Measurements from ENCODE around the gene DNAH3.
"Not testable (repeated sequence)": the region's sequence is repeated elsewhere in the genome, so short reads cannot be mapped to it uniquely, and the experiment has no call there.

Gene DNAH3

DNA sequence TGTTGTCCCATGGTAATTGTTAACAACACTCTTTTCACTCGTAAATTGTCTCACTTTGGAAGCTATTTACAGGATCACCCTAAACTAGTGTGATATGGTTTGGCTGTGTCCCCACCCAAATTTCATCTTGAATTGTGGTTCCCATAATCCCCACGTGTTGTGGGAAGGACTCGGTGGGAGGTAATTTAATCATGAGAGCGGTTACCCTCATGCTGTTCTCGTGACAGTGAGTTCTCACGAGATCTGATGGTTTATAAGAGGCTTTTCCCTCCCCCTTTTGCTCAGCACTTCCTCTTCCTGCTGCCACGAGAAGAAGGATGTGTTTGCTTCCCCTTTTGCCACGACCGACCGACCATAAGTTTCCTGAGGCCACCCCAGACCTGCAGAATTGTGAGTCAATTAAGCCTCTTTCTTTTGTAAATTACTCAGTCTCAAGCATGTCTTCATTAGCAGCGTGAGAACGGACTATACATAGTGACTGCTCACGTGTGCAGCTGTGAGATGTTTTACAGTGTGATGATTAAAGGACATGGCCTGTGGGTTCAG, 34.4 kb downstream of the DNAH3 start:
- no peak for DNase-seq

DNA sequence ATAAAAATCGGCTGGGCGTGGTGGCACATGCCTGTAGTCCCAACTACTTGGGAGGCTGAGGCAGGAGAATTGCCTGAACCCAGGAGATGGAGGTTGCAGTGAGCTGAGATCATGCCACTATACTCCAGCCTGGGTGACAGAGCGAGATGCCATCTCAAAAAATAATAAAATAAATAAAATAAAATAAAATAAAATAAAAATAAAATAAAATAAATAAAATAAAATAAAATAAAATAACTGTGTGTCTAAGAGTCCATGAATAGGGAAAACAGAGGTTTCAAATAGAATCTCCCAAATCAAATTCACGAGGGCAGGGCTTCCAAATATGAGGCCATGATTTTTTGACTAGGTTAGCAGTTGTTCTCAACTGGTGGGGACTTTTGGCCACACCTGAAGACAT, 35.1 kb downstream of the DNAH3 start:
- DNase-seq = not testable (repeated sequence)

DNA sequence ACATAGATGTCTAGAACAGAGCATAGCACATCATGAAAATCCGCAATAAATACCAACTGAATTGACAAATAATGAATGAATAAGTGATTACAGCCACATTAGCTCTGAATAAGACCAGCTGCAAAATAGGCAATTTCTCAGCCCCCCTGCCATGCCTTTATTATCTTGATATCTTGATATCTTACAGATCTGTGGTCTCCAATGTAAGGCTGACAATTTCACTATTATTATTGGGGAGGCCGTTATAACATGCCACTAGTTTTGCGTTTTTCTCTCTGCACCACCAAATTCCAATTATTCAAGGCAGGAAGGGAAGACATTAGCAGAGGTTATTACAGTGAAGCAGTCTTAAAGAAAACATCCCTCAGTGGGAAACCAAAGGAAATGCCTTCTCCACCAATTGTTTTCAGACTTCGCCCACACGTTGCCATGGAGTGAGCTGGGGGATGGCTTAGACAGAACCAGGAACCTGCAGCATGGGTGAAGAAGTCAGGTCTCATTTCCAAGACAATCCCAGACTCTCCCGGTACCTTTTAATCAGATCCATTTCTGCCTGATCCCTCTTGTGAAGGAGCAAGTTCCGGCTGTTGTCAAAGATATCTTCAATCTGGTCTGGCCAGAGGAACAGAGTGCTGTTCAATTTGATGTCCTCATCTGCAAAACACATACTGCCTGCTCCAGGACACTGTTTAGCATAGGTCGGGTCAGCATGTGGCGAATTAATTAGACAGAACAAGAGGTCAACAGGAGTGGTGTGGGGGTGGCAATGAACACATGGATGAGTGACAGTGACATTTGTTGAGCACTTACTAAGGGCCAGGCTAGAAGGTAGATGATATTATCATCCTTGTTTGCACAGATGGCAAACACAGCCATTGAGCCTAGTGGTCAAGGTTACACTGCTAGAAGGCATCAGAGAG, 46.4 kb downstream of the DNAH3 start:
- no peak for DNase-seq

DNA sequence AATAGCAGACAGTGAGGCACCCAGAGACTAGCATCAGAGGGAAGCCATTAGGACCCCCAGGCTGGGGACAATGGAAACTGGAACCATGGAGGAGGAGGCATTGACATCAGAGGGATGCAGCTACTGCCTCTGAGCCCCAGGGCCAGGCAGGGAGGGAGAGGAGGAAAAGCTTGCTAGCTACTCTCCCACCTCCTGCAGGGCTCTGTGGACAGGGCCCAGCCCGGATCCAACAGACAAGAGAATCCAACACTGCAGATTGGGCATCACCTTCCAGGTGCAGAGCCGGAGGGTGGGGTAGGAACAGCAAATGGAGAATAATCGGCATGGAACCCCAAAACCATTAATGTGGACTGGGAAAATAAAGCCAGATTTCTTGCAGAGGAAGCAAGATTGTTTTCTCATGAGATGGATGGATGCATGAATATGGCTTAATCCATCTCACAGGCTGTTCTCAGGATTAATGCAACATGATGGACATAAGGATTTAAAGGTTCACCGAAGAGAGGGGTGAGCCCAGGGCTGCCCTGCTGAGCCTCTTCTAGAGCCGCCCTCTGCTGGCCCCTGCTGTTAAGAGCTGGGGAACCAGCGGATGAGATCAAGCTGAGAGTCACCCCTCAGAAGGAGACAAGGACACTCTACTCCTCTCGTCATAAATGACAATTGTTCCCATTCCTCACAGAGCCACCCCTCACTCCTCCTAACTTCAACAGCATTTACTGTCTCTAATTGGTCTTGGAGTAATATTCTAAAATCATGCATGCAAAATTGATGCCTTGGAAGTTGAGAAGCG, 48.8 kb downstream of the DNAH3 start:
- DNase-seq = peak; percentile 2

DNA sequence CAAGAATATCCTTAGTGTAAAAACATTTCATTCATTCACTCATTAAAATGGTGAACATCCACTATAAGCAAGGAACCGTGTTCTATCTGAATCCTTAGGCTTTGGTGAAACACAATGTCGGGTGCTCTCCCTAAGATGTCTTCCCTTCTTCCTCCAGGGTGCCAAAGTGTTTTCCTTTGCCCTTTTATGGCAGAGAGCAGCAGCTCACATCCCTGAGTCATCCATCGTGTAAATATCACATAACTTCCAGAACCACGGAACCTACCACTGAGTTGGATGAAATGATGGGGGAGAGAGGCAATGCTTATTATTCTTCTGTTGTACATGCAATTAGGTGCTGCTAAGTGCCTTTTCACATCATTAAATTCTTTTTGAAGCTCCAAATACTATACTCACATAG, 50.2 kb downstream of the DNAH3 start:
- no peak for DNase-seq

DNA sequence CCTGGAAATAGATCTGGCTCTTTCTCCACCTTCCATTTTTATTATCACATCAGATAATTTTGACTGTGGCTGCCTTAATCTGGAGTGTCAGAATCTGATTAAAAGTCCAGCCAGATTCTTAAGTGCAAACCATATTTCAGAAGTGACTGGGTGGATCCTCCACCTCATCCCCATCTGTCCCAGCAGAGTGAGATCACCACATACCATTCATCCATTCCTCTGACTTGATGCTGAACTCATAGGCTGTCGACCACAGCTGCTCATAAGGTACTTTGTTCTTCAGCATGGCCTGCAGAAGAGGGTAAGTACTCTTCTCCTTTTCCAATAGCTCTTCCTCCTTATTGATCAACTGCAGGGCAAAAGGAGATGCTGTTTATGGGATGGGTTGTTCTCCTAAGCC, 53.5 kb downstream of the DNAH3 start:
- DNase-seq = no peak

DNA sequence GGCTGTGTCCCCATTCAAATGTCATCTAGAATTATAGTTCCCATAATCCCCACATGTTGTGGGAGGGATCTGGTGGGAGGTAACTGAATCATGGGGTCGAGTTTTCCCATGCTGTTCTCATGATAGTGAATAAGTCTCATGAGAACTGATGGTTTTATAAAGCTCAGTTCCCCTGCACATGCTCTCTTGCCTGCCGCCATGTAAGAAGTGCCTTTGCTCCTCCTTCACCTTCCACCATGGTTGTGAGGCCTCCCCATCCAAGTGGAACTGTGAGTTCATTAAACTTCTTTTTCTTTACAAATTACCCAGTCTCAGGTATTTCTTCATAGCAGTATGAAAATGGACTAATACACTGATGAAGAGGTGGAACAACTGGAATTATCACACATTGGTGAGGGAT, 55.9 kb downstream of the DNAH3 start:
- DNase-seq = not testable (repeated sequence)

DNA sequence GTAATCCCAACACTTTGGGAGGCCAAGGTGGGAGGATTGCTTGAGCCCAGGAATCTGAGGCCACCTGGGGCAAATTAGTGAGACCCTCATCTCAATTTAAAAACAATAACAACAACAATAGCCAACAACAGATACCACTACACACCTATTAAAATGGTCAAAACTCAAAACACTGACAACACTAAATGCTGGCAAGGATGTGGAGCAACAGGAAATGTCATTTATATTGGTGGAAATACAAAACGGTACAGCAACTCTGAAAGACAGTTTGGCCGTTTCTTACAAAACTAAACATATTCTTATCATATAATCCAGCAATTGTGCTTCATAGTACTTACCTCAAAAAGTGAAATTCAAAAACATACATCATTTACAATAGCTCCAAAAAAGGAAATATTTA, 57.7 kb downstream of the DNAH3 start:
- DNase-seq = no peak

DNA sequence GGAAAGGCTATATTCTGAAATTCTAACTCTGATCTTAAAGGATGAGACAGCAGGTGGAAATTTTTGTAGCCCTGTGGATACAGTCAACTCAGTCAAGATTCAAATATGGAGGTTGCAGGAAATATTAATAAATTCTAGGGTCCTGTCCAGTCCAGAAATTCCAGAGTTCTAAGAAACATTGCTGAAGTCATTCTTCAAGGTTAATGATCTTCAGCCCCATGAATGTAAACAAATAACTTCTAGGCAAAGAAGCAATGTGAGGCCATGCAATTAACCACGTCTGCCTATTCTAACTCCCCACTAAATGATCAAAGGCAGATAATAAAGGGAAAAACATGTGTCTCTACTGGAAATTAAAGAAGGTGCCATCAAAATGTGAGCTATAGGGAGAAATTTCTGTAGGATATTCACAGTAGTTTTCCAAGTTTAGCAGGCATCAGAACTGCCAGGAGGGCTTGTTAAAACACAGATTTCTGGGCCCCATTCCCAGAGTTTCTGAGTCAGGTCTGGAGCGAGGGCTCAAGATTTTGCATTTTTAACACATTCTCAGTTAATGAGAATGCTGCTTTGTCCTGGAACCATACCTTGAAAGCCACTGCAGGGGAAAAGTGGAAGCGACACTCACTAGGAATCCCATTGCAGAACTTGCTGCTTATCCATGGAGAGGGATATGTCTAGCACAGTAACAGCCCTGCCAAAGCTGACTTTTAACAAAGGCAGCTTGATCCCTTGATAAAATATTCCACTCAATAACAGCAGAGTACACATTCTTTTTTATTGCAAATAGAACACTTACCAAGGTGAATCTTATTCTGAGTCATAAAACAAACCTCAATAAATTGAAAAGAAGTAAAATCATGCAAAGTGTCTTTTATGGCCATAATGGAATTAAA, 61.8 kb downstream of the DNAH3 start:
- no peak for DNase-seq

DNA sequence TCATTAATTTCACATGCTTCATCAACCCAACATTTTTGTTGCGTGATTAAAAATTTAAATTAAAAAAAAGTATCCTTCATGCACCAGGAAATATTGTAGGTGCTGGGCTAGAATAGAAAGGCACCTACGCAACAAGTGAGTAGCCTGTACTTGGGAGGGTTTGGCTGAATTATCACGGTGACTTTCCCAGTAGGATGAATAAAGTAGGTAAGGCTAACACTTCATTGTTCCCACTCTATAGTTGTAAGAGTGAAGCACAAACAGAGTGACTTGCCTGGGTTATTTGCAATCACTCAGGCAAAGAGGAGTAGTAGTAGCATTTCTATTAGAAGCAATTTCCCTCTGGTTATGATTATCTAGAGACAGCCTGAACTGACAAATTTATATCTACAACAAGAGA, 62.5 kb downstream of the DNAH3 start:
- DNase-seq = no peak

DNA sequence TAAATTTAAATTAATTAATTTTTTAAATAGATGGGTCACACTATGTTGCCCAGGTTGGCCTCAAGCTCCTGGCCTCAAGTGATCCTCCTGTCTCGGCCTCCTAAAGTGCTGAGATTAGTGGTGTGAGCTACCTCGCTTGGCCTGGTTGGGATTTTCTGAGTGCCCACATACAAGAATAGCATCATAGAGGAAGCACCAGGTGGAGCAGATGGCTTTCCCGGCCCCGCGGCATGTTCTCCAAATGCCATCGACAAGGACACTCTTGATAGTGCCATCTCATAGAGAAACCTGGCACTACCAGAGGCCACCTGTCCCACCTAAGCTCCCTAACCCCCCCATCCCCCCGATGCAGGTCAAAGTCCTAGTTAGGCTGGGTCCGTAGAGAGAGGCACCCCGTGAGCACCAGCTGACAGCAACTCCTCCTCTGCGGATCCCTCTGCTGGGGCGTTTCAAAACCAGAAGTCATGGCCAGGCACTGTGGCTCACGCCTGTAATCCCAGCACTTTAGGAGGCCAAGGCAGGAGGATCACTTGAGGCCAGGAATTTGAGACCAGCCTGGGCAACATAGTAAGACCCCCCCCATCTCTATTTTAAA, 65.9 kb downstream of the DNAH3 start:
- DNase-seq = no peak

DNA sequence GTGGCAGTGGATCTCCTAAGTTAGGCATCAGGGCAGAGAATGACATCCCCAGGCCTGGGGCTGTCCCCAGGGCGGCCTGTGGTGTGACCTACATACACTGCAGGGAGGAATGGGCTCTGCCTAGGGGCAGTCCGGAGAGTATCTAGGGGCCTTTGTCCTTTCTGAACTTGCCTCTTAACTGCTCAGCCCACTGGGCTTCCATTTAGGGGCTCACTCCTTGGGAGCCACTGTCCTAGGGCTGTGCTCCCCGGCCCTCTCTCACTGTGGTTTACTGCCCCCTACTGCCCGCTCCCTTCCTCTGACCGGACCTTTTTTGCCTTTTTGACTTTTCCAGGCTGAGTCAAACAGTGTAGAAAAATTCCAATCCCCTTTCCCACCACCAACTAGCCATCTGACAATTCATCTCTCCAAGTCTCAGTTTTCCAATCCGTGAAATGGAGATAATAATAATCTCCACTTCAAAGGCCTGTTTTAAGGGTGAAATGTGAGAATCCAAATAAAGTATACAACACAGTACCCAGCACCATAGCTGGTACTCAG, 66.8 kb downstream of the DNAH3 start:
- DNase-seq = peak; percentile 35

DNA sequence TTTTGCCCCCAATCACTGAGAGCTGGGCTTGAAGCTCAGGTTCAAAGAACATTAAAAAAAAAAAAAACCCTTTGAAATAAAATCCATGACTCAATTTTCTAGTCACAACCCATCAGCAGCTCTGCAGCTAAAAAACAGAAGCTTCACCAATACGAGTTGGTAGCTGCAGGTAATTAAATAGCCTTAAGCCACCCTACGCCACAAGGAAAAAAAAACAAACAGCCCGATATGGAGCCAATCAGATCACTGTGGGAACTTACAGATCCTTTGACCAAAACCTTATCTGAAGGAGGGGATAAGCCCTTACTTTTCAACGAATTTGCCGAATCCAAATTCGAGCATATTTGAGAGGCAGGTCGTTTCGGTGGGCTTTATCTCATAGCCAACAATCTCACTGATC, 69.3 kb downstream of the DNAH3 start:
- no peak for DNase-seq

DNA sequence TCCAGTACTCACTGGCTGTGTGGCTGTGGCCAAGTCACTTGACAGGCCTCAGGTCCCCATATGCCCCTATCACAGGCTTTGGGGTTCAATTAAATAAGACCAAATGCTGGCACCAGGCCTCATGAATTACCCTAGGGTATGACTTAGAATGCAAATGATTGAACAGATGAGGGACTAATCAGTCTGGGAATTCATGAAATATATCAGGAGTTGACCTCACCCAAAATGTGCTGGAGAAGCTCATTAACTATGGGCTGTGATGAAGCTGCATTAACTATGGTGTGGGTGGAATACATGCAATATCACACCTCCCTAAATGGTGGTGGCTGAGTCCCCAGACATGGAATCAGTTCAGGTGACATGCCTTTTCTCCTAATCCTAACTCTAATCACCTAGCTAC, 72.1 kb downstream of the DNAH3 start:
- no peak for DNase-seq

DNA sequence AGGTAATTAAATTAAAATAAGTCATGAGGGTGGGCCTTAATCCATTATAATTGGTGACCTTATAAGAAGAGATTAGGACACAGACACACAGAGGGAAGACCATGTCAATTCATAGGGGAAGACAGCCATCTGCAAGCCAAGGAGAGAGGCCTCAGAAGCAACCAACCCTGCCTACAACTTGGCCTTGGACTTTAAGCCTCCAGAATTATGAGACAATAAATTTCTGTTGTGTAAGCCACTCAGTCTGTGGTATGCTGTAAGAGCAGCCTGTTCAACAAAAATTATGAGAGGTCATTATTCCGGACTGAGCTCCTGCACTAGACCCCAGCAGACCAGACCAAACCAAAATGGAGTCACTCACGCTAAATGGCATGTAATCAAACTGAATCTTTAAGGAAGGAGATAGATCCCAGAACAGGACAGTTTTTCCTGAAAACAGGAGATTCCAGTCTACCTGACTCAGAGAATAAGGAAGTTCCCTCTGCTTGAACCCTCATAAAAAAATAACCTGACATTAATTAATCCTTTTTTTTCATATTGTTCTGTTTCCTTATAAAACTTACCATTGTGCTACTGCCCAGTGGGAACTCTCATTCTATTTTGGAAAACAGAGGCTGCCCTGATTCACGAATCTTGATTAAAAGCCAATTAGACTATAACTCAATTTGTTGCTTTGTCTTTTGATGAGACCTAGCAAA, 74.3 kb downstream of the DNAH3 start:
- no peak for DNase-seq

DNA sequence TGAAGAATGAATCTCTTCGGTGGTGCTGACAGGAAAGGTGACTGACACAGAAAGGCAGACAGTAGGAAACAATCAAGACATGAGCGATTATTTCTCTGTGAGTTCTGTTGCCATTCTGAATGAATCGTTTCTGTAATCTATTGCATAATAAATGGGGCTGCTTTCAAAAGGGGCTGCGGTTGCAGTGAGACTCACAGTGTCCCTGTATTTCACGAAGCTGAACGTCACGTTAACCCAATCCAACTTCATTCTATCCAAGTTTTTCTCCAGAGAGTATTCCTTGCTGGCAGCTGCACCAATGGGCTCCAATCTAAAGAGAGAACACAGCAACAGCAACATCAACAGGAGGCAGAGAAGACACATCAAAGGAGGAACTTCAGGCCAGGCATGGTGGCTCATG, 75.4 kb downstream of the DNAH3 start:
- DNase-seq = no peak

DNA sequence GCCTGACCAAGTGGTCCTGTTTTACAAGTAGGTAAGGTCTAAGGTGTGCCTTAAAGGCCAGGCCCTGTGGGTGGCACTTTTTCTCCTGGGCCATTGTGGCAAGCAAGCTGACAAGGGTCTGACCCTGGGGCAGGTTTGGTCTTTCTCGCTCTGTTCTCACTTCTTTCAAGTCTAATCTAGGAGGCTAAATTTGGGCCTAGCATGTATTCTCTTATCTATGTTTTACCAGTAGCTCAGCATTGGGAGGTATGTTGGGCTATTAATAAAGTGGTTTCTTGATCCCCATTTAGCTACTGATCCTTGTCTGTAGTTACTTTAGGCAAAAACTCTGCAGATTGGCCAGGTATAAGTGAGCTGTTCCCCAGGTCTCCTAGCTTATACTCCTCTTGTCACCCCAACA, 77.7 kb downstream of the DNAH3 start:
- DNase-seq = no peak

DNA sequence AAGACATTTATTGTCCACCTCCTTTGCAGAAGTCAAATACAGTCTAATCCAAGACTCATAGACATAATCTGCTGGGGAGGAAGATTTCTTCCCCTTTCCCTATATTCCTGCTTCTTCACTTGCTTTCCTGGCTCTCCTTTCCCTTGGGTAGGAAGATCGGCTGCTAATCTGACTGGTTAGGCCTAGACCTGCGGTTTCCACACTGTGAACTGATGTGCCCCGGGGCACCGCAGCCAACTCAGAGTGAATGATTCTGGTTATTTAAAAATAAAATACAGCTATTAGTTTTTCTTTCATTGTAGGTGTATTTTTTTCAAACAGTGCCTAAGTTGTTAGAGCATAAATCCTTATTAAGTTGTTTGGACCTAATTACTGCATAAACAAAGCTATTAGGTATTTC, 78.9 kb downstream of the DNAH3 start:
- no peak for DNase-seq

DNA sequence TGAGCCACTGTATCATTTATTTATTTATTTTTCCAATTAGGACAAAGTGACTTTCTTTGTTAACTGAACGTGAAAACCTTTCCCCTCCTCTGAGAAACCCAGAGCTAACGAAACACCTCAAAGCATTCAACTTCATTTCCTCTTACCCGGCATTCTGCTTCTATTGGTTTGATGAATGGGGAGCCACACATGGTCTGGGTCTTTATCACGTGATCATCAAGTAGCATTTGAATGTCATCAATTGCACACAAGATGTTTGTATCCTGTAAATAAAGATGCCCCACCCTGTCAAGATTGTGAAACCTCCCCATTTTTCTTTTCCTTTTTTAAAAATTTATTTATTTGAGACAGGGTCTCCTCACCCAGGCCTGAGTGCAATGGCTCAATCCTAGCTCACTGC, 80.1 kb downstream of the DNAH3 start:
- DNase-seq = no peak

DNA sequence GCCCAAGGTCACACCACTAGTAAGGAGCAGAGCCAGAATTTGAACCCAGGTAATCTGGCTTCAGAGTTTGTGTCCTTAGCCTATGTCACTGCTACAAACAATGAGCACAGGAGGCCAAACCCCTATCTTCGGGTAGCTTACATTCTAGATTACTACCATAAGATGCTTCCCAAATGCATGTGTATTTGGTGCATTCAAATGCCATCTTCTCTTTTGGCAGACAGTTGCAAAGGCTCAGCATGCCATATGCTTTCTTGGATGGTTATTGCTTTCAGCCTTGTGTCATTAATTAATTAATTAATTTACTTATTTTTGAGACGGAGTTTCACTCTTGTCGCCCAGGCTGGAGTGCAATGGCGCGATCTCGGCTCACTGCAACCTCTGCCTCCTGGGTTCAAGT, 80.7 kb downstream of the DNAH3 start:
- DNase-seq = no peak

DNA sequence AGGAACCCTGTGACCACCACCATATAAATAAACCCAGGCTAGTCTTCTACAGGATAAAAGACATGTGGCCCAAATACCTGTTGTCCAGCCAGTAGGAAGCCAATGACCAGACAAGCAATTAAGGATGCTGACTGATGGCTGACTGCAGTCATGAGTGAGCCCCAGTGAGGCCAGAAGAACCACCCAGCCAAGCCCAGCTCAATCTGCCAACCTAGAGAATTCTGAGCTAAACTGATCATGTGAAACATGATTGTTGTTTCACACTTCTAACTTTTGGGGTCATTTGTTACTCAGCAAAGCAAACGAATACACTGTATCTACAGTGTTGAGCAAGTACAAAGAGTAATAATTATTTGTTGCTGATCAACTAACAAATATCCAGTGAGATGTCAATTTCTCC, 86.4 kb downstream of the DNAH3 start:
- no peak for DNase-seq

DNA sequence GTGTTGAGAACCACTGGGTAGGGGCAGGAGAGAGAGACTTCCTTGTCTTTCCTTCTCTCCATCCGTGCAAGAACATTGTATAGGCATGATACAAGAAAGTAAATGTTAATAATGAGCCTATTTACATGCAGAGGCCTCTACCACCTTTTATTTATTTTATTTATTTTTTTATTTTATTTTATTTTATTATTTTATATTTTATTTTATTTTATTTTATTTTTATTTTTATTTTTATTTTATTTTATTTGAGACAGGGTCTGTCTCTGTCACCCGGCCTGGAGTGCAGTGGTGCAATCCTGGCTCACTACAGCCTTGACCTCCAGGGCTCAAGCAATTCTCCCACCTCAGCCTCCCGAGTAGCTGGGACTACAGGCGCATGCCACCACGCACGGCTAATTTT, 87.3 kb downstream of the DNAH3 start:
- DNase-seq = not testable (repeated sequence)
